Naive thymus-derived CD4-positive, alpha-beta T cell (primary cell): ENCODE results near the gene CUL4B. TPM values are rescaled to one million over a fixed set of nuclear protein-coding genes. Genes with fewer than 3 reads are reported as not detected.
A peak's percentile ranks its signal among the peaks of the same experiment; 100 is the strongest.
"Not testable (repeated sequence)": the region's sequence is repeated elsewhere in the genome, so short reads cannot be mapped to it uniquely, and the experiment has no call there.

Source experiments
- ATAC-seq: fragments of 150-1000 bp; cut with Tn5 transposase; 2 replicates; pipeline ENCODE4 v1.10.0; 2021; ENCODE audit warnings: mild to moderate bottlenecking, moderate library complexity
- CTCF ChIA-PET: fragments of 350-600 bp; sonication (Branson Sonifier 250); formaldehyde crosslinking; loops from one replicate; lab custom pipeline; 2021; ENCODE audit warnings: antibody characterized with exemption; lab: Charles Lee
- POLR2A ChIA-PET: fragments of 350-600 bp; sonication (Branson Sonifier 250); formaldehyde crosslinking; loops from one replicate; lab custom pipeline; 2021; ENCODE audit warnings: antibody characterized with exemption, inconsistent platforms; lab: Charles Lee
- DNase-seq, 9 donors: peaks; one replicate each; pipeline versions ENCODE4 v3.0.0 to v3.0.0-alpha.2; 2020 to 2022; ENCODE audit warnings: mixed read lengths in 1 of 9
- H3K27ac ChIP-seq: one replicate; pipeline ENCODE4 v1.7.0; 2013; ENCODE audit warnings: mild to moderate bottlenecking, low read depth, low read length, moderate library complexity
- H3K27me3 ChIP-seq, 2 donors: one replicate each; pipeline ENCODE4 v1.7.0; 2013; ENCODE audit warnings: low read length in 2 of 2, mild to moderate bottlenecking in 2 of 2, moderate library complexity in 2 of 2; ENCODE audit not compliant: control insufficient read depth in 2 of 2, insufficient read depth in 2 of 2
- H3K36me3 ChIP-seq, 3 experiments: 1 replicate in 2 of 3; 2 replicates in 1 of 3; pipeline ENCODE4 v1.7.0; 2013; ENCODE audit warnings: low read length in 3 of 3, mild to moderate bottlenecking in 3 of 3, moderate library complexity in 1 of 3; ENCODE audit not compliant: insufficient read depth in 3 of 3, control insufficient read depth in 2 of 3
- H3K4me1 ChIP-seq, 2 donors: one replicate each; pipeline ENCODE4 v1.7.0; 2013; ENCODE audit warnings: low read length in 2 of 2, mild to moderate bottlenecking in 2 of 2, moderate library complexity in 1 of 2; ENCODE audit not compliant: control insufficient read depth in 2 of 2, insufficient read depth in 2 of 2
- H3K4me3 ChIP-seq: 2 replicates; pipeline ENCODE4 v1.7.0; 2013; ENCODE audit warnings: mild to moderate bottlenecking, low read length
- H3K9me3 ChIP-seq, 3 experiments: 1 replicate in 2 of 3; 2 replicates in 1 of 3; pipeline ENCODE4 v1.7.0; 2013; ENCODE audit warnings: low read length in 3 of 3; ENCODE audit not compliant: control insufficient read depth in 2 of 3
- H3K27ac Mint-ChIP-seq, 9 donors: one replicate each; pipeline ENCODE4 v1.8.0; 2020 to 2022; ENCODE audit warnings: mixed read lengths in 9 of 9, mild to moderate bottlenecking in 8 of 9, moderate library complexity in 5 of 9, inconsistent platforms in 2 of 9
- H3K27me3 Mint-ChIP-seq, 5 donors: one replicate each; pipeline ENCODE4 v1.8.0; 2021 to 2022; ENCODE audit warnings: mixed read lengths in 5 of 5, mild to moderate bottlenecking in 1 of 5
- H3K36me3 Mint-ChIP-seq, 5 donors: one replicate each; pipeline ENCODE4 v1.8.0; 2020 to 2022; ENCODE audit warnings: mixed read lengths in 5 of 5, mild to moderate bottlenecking in 3 of 5, inconsistent platforms in 1 of 5
- H3K4me1 Mint-ChIP-seq, 7 donors: one replicate each; pipeline ENCODE4 v1.8.0; 2020 to 2022; ENCODE audit warnings: mixed read lengths in 7 of 7, mild to moderate bottlenecking in 3 of 7, inconsistent platforms in 1 of 7
- H3K4me3 Mint-ChIP-seq, 10 donors: one replicate each; pipeline ENCODE4 v1.8.0; 2020 to 2022; ENCODE audit warnings: mild to moderate bottlenecking in 10 of 10, mixed read lengths in 10 of 10, moderate library complexity in 6 of 10, inconsistent platforms in 2 of 10
- H3K9me3 Mint-ChIP-seq, 11 donors: one replicate each; pipeline ENCODE4 v1.8.0; 2020 to 2022; ENCODE audit warnings: mixed read lengths in 11 of 11, mild to moderate bottlenecking in 4 of 11, inconsistent platforms in 1 of 11, moderate library complexity in 1 of 11
- intact Hi-C, 2 donors: fragments of 100-400 bp; cut with micrococcal nuclease; formaldehyde crosslinking; loops; one replicate each; pipeline ENCODE4 v1.15.1; 2023
- polyA plus RNA-seq, 2 donors: library from polyadenylated mRNA; unstranded; fragments of 300-500 nt; fragmentation: Illumina TruSeq; gene quantifications; one replicate each; pipeline ENCODE4 v1.2.3, GENCODE V29; 2021
- total RNA-seq, 6 experiments: library from RNA in 5 of 6; stranded (reverse) in 5 of 6; gene quantifications; 1 replicate in 5 of 6; 2 replicates in 1 of 6; pipeline ENCODE4 v1.2.3 and lab custom pipeline; 2021 to 2026

CUL4B gene
- total and polyA plus RNA-seq, 7 experiments from 2014 or later = 22.6 to 67.7 (median 38.9) TPM

DNA sequence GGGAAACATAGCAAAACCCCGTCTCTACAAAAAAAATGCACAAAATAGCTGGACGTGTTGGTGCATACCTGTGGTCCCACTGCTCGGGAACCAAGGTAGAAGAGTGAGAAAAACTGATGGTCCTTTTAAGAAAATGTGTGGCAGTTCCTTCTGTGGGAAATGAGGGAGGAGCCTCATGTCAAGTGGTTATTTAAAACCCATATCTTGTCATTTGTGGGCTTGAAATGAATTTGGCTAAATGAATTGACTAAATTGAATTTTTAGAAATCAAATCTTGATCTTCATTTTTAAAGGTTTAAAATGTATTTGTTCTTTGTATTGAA, 75.5 kb downstream of the CUL4B start:
- ChIA-PET POLR2A (interaction anchor here (1.2 kb wide), 1 partner anchor 17 kb away, joined by 7 read pairs; the partner anchor contains the start of gene LAMP2), CTCF (interaction anchor here (1.0 to 1.6 kb wide), 3 partner anchors 16 to 175 kb away, joined by 4 to 6 read pairs (median 4); partner anchors contain the start of gene LAMP2)
- no peaks in the 10 kb centered on the region for H3K36me3 Mint-ChIP-seq
- peak overlapping the region; percentile 81 to 96 (median 91) for H3K27ac Mint-ChIP-seq
- Histone ChIP-seq H3K27me3 (no peaks in the 10 kb centered on the region), H3K4me1 (peaks cover 9 to 18% of the 10 kb centered on the region in 2 donors), H3K36me3 (no peaks in the 10 kb centered on the region), H3K9me3 (no peaks in the 10 kb centered on the region), H3K4me3 (peak overlapping the region; percentile 89), H3K27ac (peak overlapping the region; percentile 69)
- H3K4me1 Mint-ChIP-seq = peaks cover 5 to 28% (median 19%) of the 10 kb centered on the region in 7 donors
- peak overlapping the region; percentile 81 to 94 (median 89) for H3K4me3 Mint-ChIP-seq
- H3K9me3 Mint-ChIP-seq = no peaks in the 10 kb centered on the region
- intact Hi-C loops = loop anchor here (1.0 to 5.0 kb wide), 6 partner anchors 16 to 233 kb away; partner anchors contain the start of genes LAMP2 (in 2 of the 2), MCTS1 (in 2 of the 2), C1GALT1C1 (in 1 of the 2) and CUL4B (in 1 of the 2)
- no peaks in the 10 kb centered on the region for H3K27me3 Mint-ChIP-seq
- DNase-seq = no peak
- ATAC-seq = no peak

DNA sequence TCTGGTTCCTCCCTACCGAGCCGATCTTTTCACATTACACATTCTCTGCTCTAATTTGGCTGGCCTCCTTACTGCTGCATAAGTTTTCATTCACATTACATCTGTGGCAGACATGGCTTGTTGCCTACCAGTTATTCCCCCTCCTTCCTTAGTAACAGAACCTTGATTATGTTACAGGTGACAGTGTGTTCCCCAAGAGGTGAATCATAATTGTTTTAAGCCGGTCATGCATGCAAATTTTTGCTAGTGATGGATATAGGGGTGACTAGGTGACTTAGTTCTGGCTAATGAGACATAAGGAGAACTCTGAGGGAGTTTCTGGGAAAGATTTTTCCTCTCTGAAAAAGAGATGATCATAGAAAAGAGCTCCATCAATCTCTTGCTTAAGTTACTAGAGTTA, 83.3 kb downstream of the CUL4B start:
- ChIA-PET POLR2A (interaction anchor here (0.6 to 1.3 kb wide), 2 partner anchors 9 to 227 kb away, joined by 3 read pairs; partner anchors contain the start of gene ZBTB33), CTCF (interaction anchor here (1.6 kb wide), 1 partner anchor 21 kb away, joined by 3 read pairs; no protein-coding TSS in a partner anchor)

DNA sequence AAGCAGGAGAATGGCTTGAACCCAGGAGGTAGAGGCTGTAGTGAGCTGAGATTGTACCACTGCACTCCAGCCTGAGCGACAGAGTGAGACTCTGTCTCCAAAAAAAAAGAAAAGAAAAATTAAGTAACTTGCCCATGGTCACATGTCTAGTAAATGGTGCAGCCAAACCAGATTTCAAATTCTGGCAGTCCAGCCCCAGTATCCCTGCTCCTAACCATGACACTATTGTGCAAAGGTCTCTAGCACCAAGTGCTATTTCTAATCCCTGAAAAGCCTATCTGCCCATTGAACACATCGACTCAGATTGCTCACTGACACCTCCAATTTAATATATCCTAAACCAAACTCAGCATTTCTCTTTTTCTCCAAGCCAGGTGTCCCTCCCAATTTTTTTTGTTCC, 84.0 kb downstream of the CUL4B start:
- Histone ChIP-seq H3K36me3 (no peaks in the 10 kb centered on the region), H3K9me3 (no peaks in the 10 kb centered on the region), H3K27me3 (no peaks in the 10 kb centered on the region), H3K4me1 (no peaks in the 10 kb centered on the region), H3K27ac (no peak overlapping the region), H3K4me3 (no peak overlapping the region)
- no peak overlapping the region for H3K27ac Mint-ChIP-seq
- H3K4me3 Mint-ChIP-seq = no peak overlapping the region
- H3K27me3 Mint-ChIP-seq = no peaks in the 10 kb centered on the region
- POLR2A ChIA-PET = interaction anchor here (1.3 kb wide), 1 partner anchor 10 kb away, joined by 3 read pairs; no protein-coding TSS in a partner anchor
- ATAC-seq (no peak), DNase-seq (no peak)
- no peaks in the 10 kb centered on the region for H3K9me3 Mint-ChIP-seq
- CTCF ChIA-PET = interaction anchor here (0.7 to 1.9 kb wide), 2 partner anchors 24 to 96 kb away, joined by 3 to 7 read pairs; no protein-coding TSS in a partner anchor
- intact Hi-C loops = no loop called here
- H3K4me1 Mint-ChIP-seq = peaks cover 0 to 5% (median 0%) of the 10 kb centered on the region in 7 donors
- no peaks in the 10 kb centered on the region for H3K36me3 Mint-ChIP-seq

More for the DNA sequence above, 83.3 kb downstream of the CUL4B start:
- intact Hi-C loops = no loop called here
- Mint-ChIP-seq H3K27ac (no peak overlapping the region), H3K27me3 (no peaks in the 10 kb centered on the region), H3K36me3 (no peaks in the 10 kb centered on the region), H3K9me3 (no peaks in the 10 kb centered on the region), H3K4me1 (peaks cover 0 to 5% (median 0%) of the 10 kb centered on the region in 7 donors), H3K4me3 (no peak overlapping the region)
- Histone ChIP-seq H3K9me3 (no peaks in the 10 kb centered on the region), H3K4me1 (no peaks in the 10 kb centered on the region), H3K36me3 (no peaks in the 10 kb centered on the region), H3K27me3 (no peaks in the 10 kb centered on the region), H3K4me3 (no peak overlapping the region), H3K27ac (no peak overlapping the region)
- DNase-seq (no peak), ATAC-seq (no peak)

DNA sequence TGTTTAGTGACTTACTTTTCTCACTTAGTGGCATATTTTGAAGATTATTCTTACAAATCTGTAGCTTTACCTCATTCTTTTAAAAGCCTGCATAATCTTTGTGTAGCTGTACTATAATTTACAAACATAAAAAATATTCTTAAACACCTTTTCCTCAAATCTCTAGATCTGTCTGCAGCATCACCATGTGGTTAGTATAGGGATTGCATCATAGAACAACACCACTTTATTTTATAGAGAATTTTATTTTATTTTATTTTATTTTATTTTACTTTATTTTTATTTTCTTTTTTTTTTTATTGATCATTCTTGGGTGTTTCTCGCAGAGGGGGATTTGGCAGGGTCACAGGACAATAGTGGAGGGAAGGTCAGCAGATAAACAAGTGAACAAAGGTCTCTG, 85.3 kb downstream of the CUL4B start:
- CTCF ChIA-PET = interaction anchor here (0.6 to 1.9 kb wide), 9 partner anchors 18 to 148 kb away, joined by 3 to 10 read pairs (median 4); partner anchors contain the start of gene CUL4B
- H3K4me3 ChIP-seq, H3K9me3 ChIP-seq, H3K36me3 Mint-ChIP-seq, H3K4me1 Mint-ChIP-seq, H3K36me3 ChIP-seq, H3K27me3 ChIP-seq, H3K27me3 Mint-ChIP-seq, POLR2A ChIA-PET, H3K4me1 ChIP-seq, H3K27ac ChIP-seq, H3K9me3 Mint-ChIP-seq, H3K4me3 Mint-ChIP-seq, H3K27ac Mint-ChIP-seq: not testable (repeated sequence)
- peak; percentile 48 for ATAC-seq
- intact Hi-C loops = loop anchor here (1.0 kb wide), 5 partner anchors 23 to 156 kb away; no protein-coding TSS in a partner anchor
- DNase-seq = peak in 5 of 9 donors; percentile 9 to 33 (median 16)

Other genes with a start within 250 kb of the CUL4B start
- gene TMEM255A, start 249.5 kb downstream of the CUL4B start, total RNA-seq = 1 to 10 TPM in 1 of 5 experiments, not detected in 4; 1.2 TPM
- gene TMEM255A, start 249.5 kb downstream of the CUL4B start, polyA plus RNA-seq = under 1 TPM; 0.06 to 0.12 TPM
- gene ATP1B4, start 198.9 kb downstream of the CUL4B start, total RNA-seq = not detected
- gene ATP1B4, start 198.9 kb downstream of the CUL4B start, polyA plus RNA-seq = not detected
- gene LAMP2, start 91.7 kb downstream of the CUL4B start, total RNA-seq = 10 to 100 TPM; 22.5 to 60.3 (median 44.9) TPM
- gene LAMP2, start 91.7 kb downstream of the CUL4B start, polyA plus RNA-seq = 10 to 100 TPM; 78.4 to 92.3 TPM
- 10 to 100 TPM; 17.6 to 55.6 (median 27.3) TPM for gene MCTS1, start 43.1 kb upstream of the CUL4B start, total RNA-seq
- 10 to 100 TPM; 55.8 to 76.3 TPM for gene MCTS1, start 43.1 kb upstream of the CUL4B start, polyA plus RNA-seq
- gene C1GALT1C1, start 69.1 kb upstream of the CUL4B start, total RNA-seq = 10 to 100 TPM in 3 of 5 experiments, 1 to 10 TPM in 2; 4.7 to 29.5 (median 16.4) TPM
- gene C1GALT1C1, start 69.1 kb upstream of the CUL4B start, polyA plus RNA-seq = 10 to 100 TPM; 22.2 to 31.0 TPM